Measurements from ENCODE around the gene MAGEF1.

The MAGEF1 gene

GRCh38 chr3:184737641-184738505 lies 26.0 kb upstream of the MAGEF1 start:
- DNase-seq (ENCODE audit: low read depth): no peak
- TF ChIP-seq CTCF (IDR thresholded peaks at IDR 0.05; ENCODE audit: control insufficient read depth, extremely low read depth, insufficient read depth): no peak
- no peak overlapping the region for H3K4me3 ChIP-seq (ENCODE audit: low read depth, low read length)

DNA sequence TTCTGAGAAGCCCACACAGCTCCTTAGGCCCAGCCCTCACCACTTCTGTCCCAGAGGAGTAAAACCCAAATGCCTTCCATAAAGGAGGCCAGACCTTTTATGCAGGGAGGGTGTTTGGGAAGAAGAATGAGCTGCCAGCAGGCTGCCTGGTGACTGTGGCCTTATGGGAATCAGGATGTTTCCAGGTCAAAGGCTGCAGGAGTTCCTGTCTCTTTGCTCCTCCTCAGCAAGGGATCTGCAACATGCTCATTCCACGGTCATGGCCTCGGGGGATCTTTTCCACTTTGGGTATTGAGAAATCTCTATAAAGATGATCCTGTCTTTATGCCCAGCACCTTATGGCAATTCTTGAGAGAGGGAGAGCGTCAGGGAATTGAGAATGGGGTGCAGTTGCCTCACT lies 25.2 kb upstream of the MAGEF1 start:
- no peak for TF ChIP-seq CTCF (IDR thresholded peaks at IDR 0.05; ENCODE audit: control insufficient read depth, extremely low read depth, insufficient read depth)
- no peak for DNase-seq (ENCODE audit: low read depth)
- no peak overlapping the region for H3K4me3 ChIP-seq (ENCODE audit: low read depth, low read length)

DNA sequence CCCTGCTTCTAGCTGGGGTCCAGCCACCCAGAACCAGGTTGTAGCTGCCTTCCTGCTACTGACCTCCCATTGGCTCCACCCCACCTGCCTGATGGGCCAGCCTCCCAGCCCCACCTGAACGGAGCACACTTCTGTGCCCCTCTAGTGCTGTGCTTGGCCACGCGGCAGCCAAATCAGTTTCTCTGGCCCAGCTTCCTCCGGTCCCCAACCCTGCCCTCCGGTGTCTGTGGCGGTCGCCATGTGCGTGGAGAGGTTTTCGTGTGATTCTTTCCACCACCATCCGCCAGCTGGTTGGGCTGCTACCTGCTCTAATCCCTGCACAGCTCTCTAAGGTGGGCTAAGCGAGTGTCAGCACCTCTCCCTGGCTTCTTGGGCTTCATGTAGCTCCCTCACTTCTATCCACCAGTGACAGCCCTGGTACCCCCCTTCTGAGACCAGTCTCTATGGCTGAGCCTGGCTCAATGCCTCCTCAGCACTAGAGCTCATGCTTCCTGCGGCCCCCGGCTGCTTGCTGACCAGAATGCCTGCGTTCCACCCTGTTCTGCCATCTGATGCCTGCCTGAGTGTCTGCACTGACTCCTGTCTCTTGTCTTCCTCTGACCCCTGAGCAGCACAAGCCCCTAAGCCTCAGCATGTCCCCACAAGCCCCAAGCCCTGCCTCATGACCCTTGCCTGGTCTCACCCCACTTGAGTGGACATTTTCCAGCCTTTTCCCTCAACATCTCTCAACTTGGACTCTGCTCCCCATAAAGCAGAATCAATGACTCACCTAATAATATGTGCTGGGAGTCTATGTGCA lies 23.2 kb upstream of the MAGEF1 start:
- DNase-seq (ENCODE audit: low read depth): no peak
- TF ChIP-seq CTCF (IDR thresholded peaks at IDR 0.05; ENCODE audit: control insufficient read depth, extremely low read depth, insufficient read depth): no peak

GRCh38 chr3:184733971-184734608 lies 22.2 kb upstream of the MAGEF1 start:
- DNase-seq (ENCODE audit: low read depth): no peak
- H3K4me3 ChIP-seq (ENCODE audit: low read depth, low read length): no peak overlapping the region
- TF ChIP-seq CTCF (IDR thresholded peaks at IDR 0.05; ENCODE audit: control insufficient read depth, extremely low read depth, insufficient read depth): no peak

More for the DNA sequence above, 23.2 kb upstream of the MAGEF1 start:
- no peak overlapping the region for H3K4me3 ChIP-seq (ENCODE audit: low read depth, low read length)

DNA sequence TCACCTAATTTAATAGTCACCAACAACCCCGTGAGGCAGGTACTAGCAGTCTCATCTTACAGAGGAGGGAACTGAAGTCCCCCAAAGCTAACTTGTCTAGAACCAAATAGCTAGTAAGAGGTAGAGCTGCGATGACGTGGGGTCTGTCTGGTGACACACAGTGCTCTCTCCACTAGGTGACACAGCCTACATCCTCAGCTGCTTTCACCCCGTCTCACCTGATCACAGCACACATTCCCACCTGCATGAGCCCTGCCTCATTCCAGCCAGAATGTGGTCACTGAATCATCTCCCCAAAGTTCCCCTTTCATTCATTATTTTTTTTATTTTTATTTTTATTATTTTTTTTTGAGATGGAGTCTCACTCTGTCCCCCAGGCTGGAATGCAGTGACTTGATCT lies 21.3 kb upstream of the MAGEF1 start:
- TF ChIP-seq CTCF (IDR thresholded peaks at IDR 0.05; ENCODE audit: control insufficient read depth, extremely low read depth, insufficient read depth): no peak
- no peak overlapping the region for H3K4me3 ChIP-seq (ENCODE audit: low read depth, low read length)
- DNase-seq (ENCODE audit: low read depth): no peak

DNA sequence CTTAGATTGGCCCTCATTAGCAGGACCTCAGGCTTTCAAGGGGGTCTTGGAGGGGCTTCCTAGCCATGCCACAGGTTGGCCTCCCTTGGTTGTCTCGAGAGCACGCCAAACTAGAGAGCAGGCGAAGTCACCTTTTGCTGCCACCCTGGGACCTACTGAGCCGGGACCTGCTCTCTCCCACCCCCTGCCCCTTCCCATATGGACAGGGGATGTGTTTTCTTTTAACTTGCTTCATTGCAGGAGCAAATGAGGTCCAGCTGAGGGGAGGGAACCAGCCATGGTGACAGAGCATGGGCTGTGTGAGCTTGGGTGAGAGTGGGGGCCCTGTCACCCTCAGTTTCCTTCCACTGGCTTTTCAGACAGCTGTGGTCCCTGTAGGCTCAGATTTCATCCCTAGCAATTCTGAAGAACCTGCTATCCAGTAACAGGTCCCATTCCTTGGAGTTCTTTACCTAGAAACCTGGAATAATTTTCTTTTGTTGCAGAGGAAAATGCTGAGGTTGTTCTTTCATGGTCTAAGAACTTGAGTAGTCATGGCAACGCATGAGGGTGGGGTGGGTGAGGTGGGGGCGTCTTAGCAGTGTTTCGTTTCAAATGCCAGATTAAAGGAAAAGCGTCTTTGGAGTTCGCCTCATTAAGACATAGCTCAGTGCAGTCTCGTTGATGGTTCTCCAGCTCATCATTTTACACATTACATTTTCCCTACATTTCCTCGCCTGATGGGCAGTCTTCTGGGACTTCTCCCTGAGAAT lies 20.1 kb upstream of the MAGEF1 start:
- H3K4me3 ChIP-seq (ENCODE audit: low read depth, low read length): no peak overlapping the region
- DNase-seq (ENCODE audit: low read depth): no peak
- TF ChIP-seq CTCF (IDR thresholded peaks at IDR 0.05; ENCODE audit: control insufficient read depth, extremely low read depth, insufficient read depth): no peak
